Activated CD8-positive, alpha-beta T cell treated with anti-CD3 and anti-CD28 coated beads for 36 hours (primary cell): Measurements from ENCODE around the gene EEPD1. TPM values are rescaled to one million over a fixed set of nuclear protein-coding genes. Genes with fewer than 3 reads are reported as not detected.

Source experiments
- ATAC-seq: fragments of 200-7000 bp; cut with Tn5 transposase; one replicate; pipeline ENCODE4 v1.10.0; 2021; ENCODE audit warnings: mild to moderate bottlenecking, moderate library complexity
- CTCF ChIA-PET: fragments of 350-600 bp; sonication (Branson Sonifier 250); formaldehyde crosslinking; loops from one replicate; lab custom pipeline; 2021; ENCODE audit warnings: antibody characterized with exemption; lab: Charles Lee
- POLR2A ChIA-PET: fragments of 350-600 bp; sonication (Branson Sonifier 250); formaldehyde crosslinking; loops from one replicate; lab custom pipeline; 2021; ENCODE audit warnings: antibody characterized with exemption; lab: Charles Lee
- DNase-seq: peaks from one replicate; pipeline ENCODE4 v3.0.0-alpha.2; 2020
- H3K27ac Mint-ChIP-seq: one replicate; pipeline ENCODE4 v1.8.0; 2021; ENCODE audit warnings: mild to moderate bottlenecking, mixed read lengths
- H3K27me3 Mint-ChIP-seq: one replicate; pipeline ENCODE4 v1.8.0; 2021; ENCODE audit warnings: mixed read lengths
- H3K36me3 Mint-ChIP-seq: one replicate; pipeline ENCODE4 v1.8.0; 2021; ENCODE audit warnings: low read depth, mixed read lengths
- H3K4me1 Mint-ChIP-seq: one replicate; pipeline ENCODE4 v1.8.0; 2021; ENCODE audit warnings: low read depth, mixed read lengths
- H3K4me3 Mint-ChIP-seq: one replicate; pipeline ENCODE4 v1.8.0; 2021; ENCODE audit warnings: mild to moderate bottlenecking, moderate library complexity, mixed read lengths
- H3K9me3 Mint-ChIP-seq: one replicate; pipeline ENCODE4 v1.8.0; 2021; ENCODE audit warnings: mixed read lengths
- CTCF ChIP-seq: fragments of 200-600 bp; IDR thresholded peaks from one replicate; pipeline ENCODE4 v1.8.0; 2022; ENCODE audit warnings: antibody characterized with exemption, mild to moderate bottlenecking
- intact Hi-C: fragments of 100-400 bp; cut with micrococcal nuclease; formaldehyde crosslinking; loops from one replicate; pipeline ENCODE4 v1.10.0; 2022
- total RNA-seq, 2 experiments: library from RNA; stranded (reverse); gene quantifications; one replicate each; pipeline ENCODE4 v1.2.3, GENCODE V29; 2021

Gene EEPD1
- total RNA-seq, 2 experiments from 2014 or later: 0.76 to 0.90 TPM

DNA sequence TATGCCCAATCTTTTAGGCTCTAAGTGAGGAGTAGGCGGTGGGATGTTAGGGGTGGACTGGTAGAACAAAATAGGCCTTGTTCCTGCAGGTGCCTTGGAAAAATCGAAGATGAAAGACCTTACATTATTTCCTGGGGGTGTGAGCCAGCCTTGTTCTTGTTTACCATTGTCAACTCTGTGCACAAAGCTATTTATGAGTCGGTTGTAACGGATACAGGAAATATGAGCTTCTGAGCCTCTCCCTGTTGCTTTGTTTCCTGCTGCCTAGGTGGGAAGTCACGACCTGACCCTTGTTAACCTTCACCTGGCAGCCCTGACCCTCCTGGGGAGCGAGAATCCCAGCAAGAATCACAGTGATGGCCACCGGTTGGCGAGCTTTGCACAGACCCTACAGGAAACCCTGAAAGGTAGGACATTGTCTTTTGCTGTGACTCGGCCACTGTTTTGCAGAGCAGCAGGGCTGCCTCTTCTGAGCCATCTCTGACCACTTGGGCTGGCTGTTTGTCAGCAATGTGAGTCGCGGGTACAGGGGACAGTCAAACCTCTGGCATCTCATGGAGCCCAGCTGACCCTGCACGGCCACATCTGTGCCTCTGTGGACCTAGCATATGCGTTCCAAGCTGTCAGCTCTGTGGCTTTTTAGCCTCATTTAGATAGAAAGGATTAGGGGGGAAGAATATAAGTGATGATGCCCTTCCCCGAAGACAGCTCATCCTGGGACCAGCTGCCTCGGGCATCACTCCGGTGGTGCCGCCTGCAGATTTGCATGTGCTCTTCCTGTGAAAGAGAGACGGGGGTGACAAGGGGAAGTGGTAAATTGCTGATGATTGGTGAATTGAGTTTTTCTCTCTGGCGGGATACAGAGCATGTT, 134.6 kb downstream of the EEPD1 start:
- ATAC-seq (peak; percentile 53), DNase-seq (peak; percentile 53)
- Mint-ChIP-seq H3K27me3 (no peaks in the 10 kb centered on the region), H3K4me1 (peaks cover 50% of the 10 kb centered on the region), H3K4me3 (peak overlapping the region; percentile 4), H3K9me3 (no peaks in the 10 kb centered on the region), H3K27ac (peak overlapping the region; percentile 83), H3K36me3 (peaks cover 2% of the 10 kb centered on the region)
- intact Hi-C loops: loop anchor here (10.0 kb wide), 1 partner anchor 173 kb away; no protein-coding TSS in a partner anchor
- POLR2A ChIA-PET: interaction anchor here (0.7 to 0.9 kb wide), 2 partner anchors 55 to 303 kb away, joined by 3 read pairs; no protein-coding TSS in a partner anchor
- no peak for TF ChIP-seq CTCF
- CTCF ChIA-PET: interaction anchor here (0.6 to 9.6 kb wide), 7 partner anchors 28 to 312 kb away, joined by 3 to 107 read pairs (median 5); no protein-coding TSS in a partner anchor

DNA sequence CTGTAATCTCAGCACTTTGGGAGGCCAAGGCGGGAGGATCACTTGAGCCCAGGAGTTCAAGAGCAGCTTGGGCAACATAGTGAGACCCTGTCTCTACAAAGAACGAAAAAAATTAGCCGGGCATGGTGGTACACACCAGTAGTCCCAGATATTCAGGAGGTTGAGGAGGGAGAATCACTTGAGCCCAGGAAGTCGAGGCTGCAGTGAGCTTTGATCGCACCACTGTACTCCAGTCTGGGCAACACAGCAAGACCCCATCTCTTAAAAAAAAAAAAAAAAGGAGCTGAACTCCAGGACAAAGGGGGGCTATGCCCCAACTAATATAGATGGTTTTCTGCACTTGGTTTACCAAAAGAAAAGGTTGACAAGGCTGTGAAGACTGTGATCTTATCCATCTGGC, 135.4 kb downstream of the EEPD1 start:
- peaks cover 42% of the 10 kb centered on the region for H3K4me1 Mint-ChIP-seq
- H3K36me3 Mint-ChIP-seq: peaks cover 2% of the 10 kb centered on the region
- DNase-seq (no peak), ATAC-seq (no peak)
- H3K27me3 Mint-ChIP-seq: no peaks in the 10 kb centered on the region
- H3K9me3 Mint-ChIP-seq: no peaks in the 10 kb centered on the region
- ChIA-PET POLR2A (interaction anchor here (0.8 kb wide), 1 partner anchor 488 kb away, joined by 3 read pairs; no protein-coding TSS in a partner anchor), CTCF (interaction anchor here (0.6 to 9.6 kb wide), 6 partner anchors 29 to 579 kb away, joined by 3 to 107 read pairs (median 8); no protein-coding TSS in a partner anchor)
- no peak for TF ChIP-seq CTCF
- H3K4me3 Mint-ChIP-seq: no peak overlapping the region
- intact Hi-C loops: loop anchor here (10.0 kb wide), 1 partner anchor 174 kb away; no protein-coding TSS in a partner anchor
- H3K27ac Mint-ChIP-seq: peak overlapping the region; percentile 83

GRCh38 chr7:36289833-36290661, 137.0 kb downstream of the EEPD1 start:
- ChIA-PET CTCF (interaction anchor here (0.9 to 9.6 kb wide), 11 partner anchors 10 to 373 kb away, joined by 3 to 107 read pairs (median 4); no protein-coding TSS in a partner anchor), POLR2A (interaction anchor here (0.6 to 1.3 kb wide), 3 partner anchors 174 to 1260 kb away, joined by 3 read pairs; no protein-coding TSS in a partner anchor)
- H3K9me3 Mint-ChIP-seq: no peaks in the 10 kb centered on the region
- no peak for TF ChIP-seq CTCF
- no peaks in the 10 kb centered on the region for H3K27me3 Mint-ChIP-seq
- H3K36me3 Mint-ChIP-seq: peaks cover 2% of the 10 kb centered on the region
- H3K27ac Mint-ChIP-seq: no peak overlapping the region
- ATAC-seq: no peak
- no peak for DNase-seq
- peaks cover 39% of the 10 kb centered on the region for H3K4me1 Mint-ChIP-seq
- intact Hi-C loops: loop anchor here (10.0 kb wide), 1 partner anchor 175 kb away; no protein-coding TSS in a partner anchor
- H3K4me3 Mint-ChIP-seq: no peak overlapping the region

DNA sequence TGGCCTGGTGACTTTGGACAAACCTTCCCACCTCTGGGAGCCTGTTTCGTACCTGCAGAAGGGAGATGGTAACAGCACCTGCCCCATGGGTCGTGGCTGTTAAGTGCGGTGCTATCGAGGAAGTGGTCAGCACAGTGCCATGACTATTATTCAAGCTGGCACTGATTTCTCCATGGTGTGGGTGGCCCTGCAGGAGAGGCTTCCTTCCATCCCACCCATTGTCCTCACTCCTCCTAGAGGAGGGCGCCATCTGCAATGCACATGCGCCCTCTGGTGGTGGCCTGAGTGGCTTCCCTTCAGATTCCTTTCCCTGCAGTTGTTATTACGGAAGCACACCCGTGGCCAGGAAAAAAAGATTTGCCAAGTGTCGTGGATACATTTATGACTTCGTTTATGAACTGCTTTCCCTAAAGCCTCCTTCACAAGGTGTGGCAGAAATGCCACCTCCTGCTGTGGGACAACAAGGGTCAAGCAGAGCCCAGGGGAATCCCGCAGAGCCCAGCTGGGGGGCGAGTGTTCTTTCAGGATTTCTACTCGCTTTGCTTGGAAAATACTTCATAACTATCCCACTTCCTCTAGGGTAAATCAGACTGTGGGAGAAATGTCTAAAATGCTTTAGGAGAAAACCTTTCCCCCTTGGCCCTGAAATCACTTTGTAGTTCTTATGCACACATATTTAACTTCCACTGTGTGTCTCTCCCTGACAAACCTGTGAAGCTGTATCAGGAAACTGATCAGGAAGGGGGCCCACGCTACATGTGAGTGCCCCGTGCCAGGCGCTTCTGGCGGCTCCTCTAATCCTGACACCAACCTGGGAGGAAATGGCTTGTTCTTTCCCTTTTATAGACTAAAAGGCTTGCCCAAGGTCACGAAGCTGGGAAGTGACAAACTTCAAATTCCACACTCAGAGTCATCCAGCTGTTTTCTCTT, 138.6 kb downstream of the EEPD1 start:
- peaks cover 30% of the 10 kb centered on the region for H3K4me1 Mint-ChIP-seq
- peak; percentile 95 for TF ChIP-seq CTCF
- peak; percentile 54 for ATAC-seq
- no peaks in the 10 kb centered on the region for H3K27me3 Mint-ChIP-seq
- peaks cover 2% of the 10 kb centered on the region for H3K36me3 Mint-ChIP-seq
- peak; percentile 82 for DNase-seq
- H3K4me3 Mint-ChIP-seq: peak overlapping the region; percentile 55
- no peaks in the 10 kb centered on the region for H3K9me3 Mint-ChIP-seq
- CTCF ChIA-PET: interaction anchor here (0.6 to 9.6 kb wide), 27 partner anchors 9 to 588 kb away, joined by 3 to 107 read pairs (median 4); no protein-coding TSS in a partner anchor
- POLR2A ChIA-PET: no interaction called here
- intact Hi-C loops: loop anchor here (1.0 kb wide), 1 partner anchor 306 kb away; no protein-coding TSS in a partner anchor
- H3K27ac Mint-ChIP-seq: no peak overlapping the region
